ENCODE data around the gene IDE. TPM values are rescaled to one million over a fixed set of nuclear protein-coding genes. Genes with fewer than 3 reads are reported as not detected.
"Not testable (repeated sequence)": the region's sequence is repeated elsewhere in the genome, so short reads cannot be mapped to it uniquely, and the experiment has no call there.

IDE gene
- total RNA-seq, 4 donors from 2014 or later: 41.2 to 71.0 (median 52.9) TPM

GRCh38 chr10:92407305-92408016 is 166.4 kb downstream of the IDE start:
- Histone ChIP-seq H3K9me3 (no peaks in the 10 kb centered on the region), H3K4me1 (no peaks in the 10 kb centered on the region), H3K27ac (no peak overlapping the region), H3K36me3 (no peaks in the 10 kb centered on the region), H3K27me3 (no peaks in the 10 kb centered on the region), H3K4me3 (no peak overlapping the region)
- TF ChIP-seq CTCF (IDR thresholded peaks at IDR 0.05 in 4 of 5, conservative IDR thresholded peaks at IDR 0.05 in 1 of 5): no peak
- TF ChIP-seq POLR2A (IDR thresholded peaks at IDR 0.05): no peak
- no peak for ATAC-seq
- DNase-seq: peak in 1 of 2 donors; percentile 19
- intact Hi-C loops (cut with DNase I; ENCODE audit: low total_unique reads) (no loop called here), in situ Hi-C loops (cut with MboI; ENCODE audit: low sequenced_read_pairs in 4 of 4) (no loop called here)

- DNase-seq: no peak
- intact Hi-C loops (cut with DNase I; ENCODE audit: low total_unique reads): no loop called here
- Histone ChIP-seq H3K27ac (no peak overlapping the region), H3K4me3 (no peak overlapping the region), H3K9me3 (no peaks in the 10 kb centered on the region), H3K4me1 (no peaks in the 10 kb centered on the region), H3K36me3 (no peaks in the 10 kb centered on the region), H3K27me3 (no peaks in the 10 kb centered on the region)
- TF ChIP-seq POLR2A (IDR thresholded peaks at IDR 0.05) (no peak), CTCF (IDR thresholded peaks at IDR 0.05 in 4 of 5, conservative IDR thresholded peaks at IDR 0.05 in 1 of 5) (no peak)
- in situ Hi-C loops (cut with MboI; ENCODE audit: low sequenced_read_pairs in 4 of 4): no loop called here
- no peak for ATAC-seq
These were observed 168.4 kb downstream of the IDE start for GRCh38 chr10:92405419-92405924.

GRCh38 chr10:92404612-92405418 is 169.1 kb downstream of the IDE start:
- TF ChIP-seq POLR2A (IDR thresholded peaks at IDR 0.05) (no peak), CTCF (IDR thresholded peaks at IDR 0.05 in 4 of 5, conservative IDR thresholded peaks at IDR 0.05 in 1 of 5) (no peak)
- Histone ChIP-seq H3K27ac (no peak overlapping the region), H3K4me3 (no peak overlapping the region), H3K36me3 (no peaks in the 10 kb centered on the region), H3K9me3 (no peaks in the 10 kb centered on the region), H3K27me3 (no peaks in the 10 kb centered on the region), H3K4me1 (no peaks in the 10 kb centered on the region)
- DNase-seq (no peak), ATAC-seq (no peak)
- intact Hi-C loops (cut with DNase I; ENCODE audit: low total_unique reads): no loop called here
- in situ Hi-C loops (cut with MboI; ENCODE audit: low sequenced_read_pairs in 4 of 4): no loop called here

GRCh38 chr10:92402234-92402633 is 171.7 kb downstream of the IDE start:
- H3K4me1 ChIP-seq; H3K27me3 ChIP-seq; H3K27ac ChIP-seq; DNase-seq; intact Hi-C loops (cut with DNase I; ENCODE audit: low total_unique reads); ATAC-seq; H3K9me3 ChIP-seq; H3K4me3 ChIP-seq; H3K36me3 ChIP-seq; in situ Hi-C loops (cut with MboI; ENCODE audit: low sequenced_read_pairs in 4 of 4): not testable (repeated sequence)

Other genes with a start within 250 kb of the IDE start
- under 1 TPM; 0.05 to 0.76 (median 0.35) TPM for gene KIF11, start 19.0 kb upstream of the IDE start, total RNA-seq
- gene HHEX, start 115.9 kb upstream of the IDE start, total RNA-seq: 1 to 10 TPM in 1 of 4 donors, under 1 TPM in 2, not detected in 1; 0.82 to 1.8 (median 0.84) TPM